ENCODE results near the gene GLRX2.

GRCh38 chr1:193059282-193060114, 45.7 kb downstream of the GLRX2 start, which contains the start of the genes RO60 and UCHL5:
- TF ChIP-seq CTCF (IDR thresholded peaks at IDR 0.05) (peak in 1 of 3 experiments; percentile 6), POLR2A (IDR thresholded peaks at IDR 0.05) (peak; percentile 58)

Measured in testis (tissue), 2 donors.